Myometrial cell (primary cell): ENCODE measurements around the gene CFAP206. TPM values are rescaled to one million over a fixed set of nuclear protein-coding genes. Genes with fewer than 3 reads are reported as not detected.

Experiments
- total RNA-seq: library from RNA; depleted of rRNA; stranded (reverse); fragments of >200 nt; gene quantifications from 2 replicates; pipeline ENCODE4 v1.2.3, GENCODE V29; 2015

The CFAP206 gene
- total RNA-seq, result 0.29 and 0.53 TPM in 2 replicates

GRCh38 chr6:87407901-87408720 is at the start of gene CFAP206:
Gene CFAP206 (plus strand): TSS chr6:87407972. CDS start chr6:87409840, 1,868 bp downstream.

GRCh38 chr6:87472525-87473418 is 65.0 kb downstream of the CFAP206 start, which contains the start of gene SLC35A1:
Gene SLC35A1 (plus strand): TSS chr6:87472974. CDS start chr6:87473004, 30 bp downstream.

Other genes starting within 250 kb of the CFAP206 start
- 2.3 and 6.2 TPM in 2 replicates for gene SMIM8, start 85.4 kb upstream of the CFAP206 start, total RNA-seq
- gene GJB7, start 78.7 kb upstream of the CFAP206 start, total RNA-seq, result not detected in 2 replicates
- 0.35 TPM in 1 of 2 replicates, not detected in the other for gene C6orf163, start 63.2 kb upstream of the CFAP206 start, total RNA-seq
- 15.1 and 17.6 TPM in 2 replicates for gene SLC35A1, start 65.0 kb downstream of the CFAP206 start, total RNA-seq
- 34.6 and 38.5 TPM in 2 replicates for gene RARS2, start 182.0 kb downstream of the CFAP206 start, total RNA-seq
- 25.9 and 26.2 TPM in 2 replicates for gene ORC3, start 182.2 kb downstream of the CFAP206 start, total RNA-seq